NT2/D1 (cell line): ENCODE measurements around the gene GNG4.
A peak's percentile ranks its signal among the peaks of the same experiment; 100 is the strongest.

Experiments
- DNase-seq: peaks from one replicate; pipeline ENCODE4 v3.0.0-alpha.2; 2011; ENCODE audit warnings: low read depth, low spot score
- H3K27me3 ChIP-seq: 2 replicates; pipeline ENCODE4 v1.6.0; 2011; ENCODE audit warnings: mild to moderate bottlenecking; ENCODE audit not compliant: insufficient read length, insufficient read depth
- H3K36me3 ChIP-seq: 2 replicates; pipeline ENCODE4 v1.6.1; 2011; ENCODE audit warnings: mild to moderate bottlenecking, low read length, mixed read lengths; ENCODE audit not compliant: insufficient read depth, insufficient read length
- H3K4me1 ChIP-seq: 2 replicates; pipeline ENCODE4 v1.5.1; 2011; ENCODE audit not compliant: insufficient read depth, insufficient read length
- H3K4me3 ChIP-seq: 2 replicates; pipeline ENCODE4 v1.5.1; 2011; ENCODE audit warnings: low read depth; ENCODE audit not compliant: insufficient read length
- H3K9ac ChIP-seq: 2 replicates; pipeline ENCODE4 v1.6.0; 2011; ENCODE audit warnings: low read depth; ENCODE audit not compliant: insufficient read length
- H3K9me3 ChIP-seq: 2 replicates; pipeline ENCODE4 v1.5.1; 2011; ENCODE audit warnings: mild to moderate bottlenecking, low read length; ENCODE audit not compliant: insufficient read depth
- SUZ12 ChIP-seq: IDR thresholded peaks from 2 replicates; pipeline ENCODE4 v1.6.1; 2011; ENCODE audit not compliant: insufficient read length, insufficient read depth; ENCODE audit errors: extremely low read depth
- YY1 ChIP-seq: IDR thresholded peaks from 2 replicates; pipeline ENCODE4 v1.6.1; 2011; ENCODE audit not compliant: insufficient read length, insufficient read depth
- ZNF274 ChIP-seq: IDR thresholded peaks from 2 replicates; pipeline ENCODE4 v1.6.1; 2011; ENCODE audit warnings: mild to moderate bottlenecking, low read depth, low read length

Gene GNG4

GRCh38 chr1:235679005-235679404, 29.4 kb upstream of the GNG4 start:
- Histone ChIP-seq H3K27me3 (no peaks in the 10 kb centered on the region), H3K4me1 (no peaks in the 10 kb centered on the region), H3K4me3 (no peak overlapping the region), H3K9ac (no peak overlapping the region), H3K9me3 (peaks cover 25% of the 10 kb centered on the region), H3K36me3 (no peaks in the 10 kb centered on the region)
- no peak for DNase-seq
- no peak for TF ChIP-seq YY1
- no peak for TF ChIP-seq ZNF274
- TF ChIP-seq SUZ12 = no peak

GRCh38 chr1:235675152-235675890, 25.7 kb upstream of the GNG4 start:
- TF ChIP-seq SUZ12 (no peak), ZNF274 (no peak), YY1 (no peak)

GRCh38 chr1:235673981-235674380, 24.4 kb upstream of the GNG4 start:
- DNase-seq = peak; percentile 51
- H3K36me3 ChIP-seq = no peaks in the 10 kb centered on the region
- no peaks in the 10 kb centered on the region for H3K4me1 ChIP-seq
- TF ChIP-seq ZNF274 (no peak), SUZ12 (no peak), YY1 (no peak)
- H3K4me3 ChIP-seq = no peak overlapping the region
- H3K9me3 ChIP-seq = peaks cover 73% of the 10 kb centered on the region
- H3K9ac ChIP-seq = no peak overlapping the region
- H3K27me3 ChIP-seq = no peaks in the 10 kb centered on the region

More at GRCh38 chr1:235675152-235675890, 25.7 kb upstream of the GNG4 start:
- H3K9me3 ChIP-seq = peaks cover 59% of the 10 kb centered on the region
- no peak overlapping the region for H3K9ac ChIP-seq
- no peak overlapping the region for H3K4me3 ChIP-seq
- DNase-seq = no peak
- H3K27me3 ChIP-seq = no peaks in the 10 kb centered on the region
- no peaks in the 10 kb centered on the region for H3K4me1 ChIP-seq
- H3K36me3 ChIP-seq = no peaks in the 10 kb centered on the region

- no peaks in the 10 kb centered on the region for H3K27me3 ChIP-seq
- TF ChIP-seq YY1 = no peak
- no peaks in the 10 kb centered on the region for H3K36me3 ChIP-seq
- no peaks in the 10 kb centered on the region for H3K4me1 ChIP-seq
- no peak for DNase-seq
- H3K4me3 ChIP-seq = no peak overlapping the region
- peaks cover 85% of the 10 kb centered on the region for H3K9me3 ChIP-seq
- no peak overlapping the region for H3K9ac ChIP-seq
Observed at GRCh38 chr1:235671992-235672391, 22.4 kb upstream of the GNG4 start.

GRCh38 chr1:235670157-235670776, 20.7 kb upstream of the GNG4 start:
- DNase-seq = no peak
- Histone ChIP-seq H3K4me1 (no peaks in the 10 kb centered on the region), H3K27me3 (no peaks in the 10 kb centered on the region), H3K9me3 (peaks cover 73% of the 10 kb centered on the region), H3K4me3 (no peak overlapping the region), H3K36me3 (no peaks in the 10 kb centered on the region), H3K9ac (no peak overlapping the region)
- no peak for TF ChIP-seq SUZ12
- TF ChIP-seq YY1 = no peak
- no peak for TF ChIP-seq ZNF274

GRCh38 chr1:235669277-235669676, 19.7 kb upstream of the GNG4 start:
- TF ChIP-seq YY1 (no peak), SUZ12 (no peak), ZNF274 (no peak)
- Histone ChIP-seq H3K4me1 (no peaks in the 10 kb centered on the region), H3K4me3 (no peak overlapping the region), H3K9ac (no peak overlapping the region), H3K9me3 (peaks cover 63% of the 10 kb centered on the region), H3K27me3 (no peaks in the 10 kb centered on the region), H3K36me3 (no peaks in the 10 kb centered on the region)
- no peak for DNase-seq

- Histone ChIP-seq H3K27me3 (no peaks in the 10 kb centered on the region), H3K4me1 (peaks cover 4% of the 10 kb centered on the region), H3K9ac (no peak overlapping the region), H3K4me3 (no peak overlapping the region), H3K36me3 (no peaks in the 10 kb centered on the region), H3K9me3 (peaks cover 15% of the 10 kb centered on the region; the same call in 1 of the 2 replicates)
- DNase-seq = no peak
- TF ChIP-seq ZNF274 = no peak
- no peak for TF ChIP-seq SUZ12
- TF ChIP-seq YY1 = no peak
Observed at GRCh38 chr1:235663628-235664027, 14.0 kb upstream of the GNG4 start.
